Large intestine (tissue), 3 donors: Measurements from ENCODE around the gene CA5B. TPM values are rescaled to one million over a fixed set of nuclear protein-coding genes. Genes with fewer than 3 reads are reported as not detected.
A peak's percentile ranks its signal among the peaks of the same experiment; 100 is the strongest.

Experiments
- DNase-seq, 2 donors: peaks; one replicate each; pipeline versions ENCODE4 v3.0.0 to v3.0.0-alpha.2; 2013
- H3K27ac ChIP-seq: one replicate; pipeline ENCODE4 v1.5.1; 2013; ENCODE audit warnings: low read length
- H3K27me3 ChIP-seq: 2 replicates; pipeline ENCODE4 v1.6.1; 2013; ENCODE audit warnings: low read length; ENCODE audit not compliant: control insufficient read depth, insufficient read depth
- H3K36me3 ChIP-seq: 2 replicates; pipeline ENCODE4 v1.6.1; 2013; ENCODE audit warnings: low read length; ENCODE audit not compliant: control insufficient read depth, insufficient read depth
- H3K4me1 ChIP-seq: one replicate; pipeline ENCODE4 v1.6.1; 2013; ENCODE audit warnings: low read length; ENCODE audit not compliant: control insufficient read depth, insufficient read depth
- H3K4me3 ChIP-seq: one replicate; pipeline ENCODE4 v1.5.1; 2013; ENCODE audit warnings: low read length
- H3K9me3 ChIP-seq: one replicate; pipeline ENCODE4 v1.6.1; 2013; ENCODE audit warnings: mild to moderate bottlenecking, low read depth, low read length, moderate library complexity; ENCODE audit not compliant: control insufficient read depth
- WGBS: methylation state at CpG from one replicate; pipeline ENCODE4 v1.1.5; 2013; ENCODE audit warnings: low lambda C conversion rate; ENCODE audit not compliant: insufficient coverage; 5-methylcytosine and 5-hydroxymethylcytosine counted together
- polyA plus RNA-seq: library from polyadenylated mRNA; unstranded; fragments of 120-200 nt; gene quantifications from one replicate; pipeline ENCODE4 v1.2.1, GENCODE V29; 2013

Gene CA5B
- polyA plus RNA-seq, 1 donor = 3.4 TPM

DNA sequence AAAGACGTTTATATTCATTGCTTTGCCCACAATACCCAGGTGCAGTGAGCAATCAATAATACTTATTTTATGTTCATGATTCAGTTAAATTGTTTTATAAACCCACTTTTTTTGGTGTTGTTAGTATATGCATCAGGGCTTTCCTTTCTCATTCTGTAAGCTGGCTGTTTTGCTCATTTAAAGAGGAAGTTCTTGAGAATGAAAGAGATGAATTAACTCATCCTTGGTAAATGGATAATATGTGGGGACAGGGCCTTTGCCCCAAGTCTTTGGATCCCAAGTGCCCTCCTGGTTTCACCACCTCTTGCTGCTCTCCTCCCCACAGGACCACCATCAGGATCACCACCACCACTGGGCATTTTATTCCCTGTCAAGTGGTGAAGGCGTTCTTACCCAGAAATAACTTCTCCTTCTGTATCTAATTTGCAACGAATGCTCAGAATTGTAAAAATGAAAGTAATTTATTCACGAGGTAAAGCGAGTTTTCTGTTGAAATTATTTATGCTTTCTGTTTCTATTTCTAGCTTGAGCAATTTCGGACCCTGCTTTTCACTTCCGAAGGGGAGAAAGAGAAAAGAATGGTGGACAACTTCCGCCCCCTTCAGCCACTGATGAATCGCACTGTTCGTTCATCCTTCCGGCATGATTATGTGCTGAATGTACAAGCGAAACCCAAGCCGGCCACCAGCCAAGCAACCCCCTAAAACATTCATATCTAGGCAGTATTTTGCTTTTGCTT lies 44.1 kb downstream of the CA5B start:
- Histone ChIP-seq H3K27ac (no peak overlapping the region), H3K27me3 (no peaks in the 10 kb centered on the region), H3K36me3 (no peaks in the 10 kb centered on the region), H3K9me3 (no peaks in the 10 kb centered on the region), H3K4me1 (no peaks in the 10 kb centered on the region), H3K4me3 (no peak overlapping the region)
- 60% methylated on average over 2 of the region's 13 CpGs for WGBS
- DNase-seq = no peak

DNA sequence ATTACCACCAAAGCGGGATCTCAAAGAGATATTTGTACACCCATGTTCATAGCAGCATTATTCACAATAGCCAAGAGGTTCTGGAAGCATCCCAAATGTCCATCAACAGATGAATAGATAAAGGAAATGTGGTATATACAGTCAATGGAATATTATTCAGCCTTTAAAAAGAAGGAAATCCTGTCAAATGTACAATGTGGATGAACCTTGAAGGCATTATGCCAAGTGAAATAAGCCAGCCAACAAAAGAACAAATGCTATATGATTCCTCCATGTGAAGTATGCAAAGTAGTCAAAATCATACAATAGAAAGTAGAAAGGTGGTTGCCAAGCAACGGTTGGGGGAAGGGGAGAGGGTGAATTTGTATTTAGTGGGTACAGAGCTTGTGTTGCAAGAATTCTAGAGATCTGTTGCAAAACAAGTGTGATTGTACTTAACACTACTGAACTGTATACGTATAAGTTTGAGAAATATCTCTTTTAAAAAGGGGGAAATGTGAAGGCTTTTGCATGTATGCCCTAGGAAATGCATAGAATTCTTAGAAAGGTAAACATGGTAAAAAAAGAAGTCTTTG lies 47.2 kb downstream of the CA5B start:
- Histone ChIP-seq H3K27ac (no peak overlapping the region), H3K4me1 (peaks cover 4% of the 10 kb centered on the region), H3K36me3 (no peaks in the 10 kb centered on the region), H3K4me3 (no peak overlapping the region), H3K9me3 (no peaks in the 10 kb centered on the region), H3K27me3 (no peaks in the 10 kb centered on the region)
- DNase-seq = no peak
- WGBS = no CpG with 5 or more reads among the region's 3 CpGs

DNA sequence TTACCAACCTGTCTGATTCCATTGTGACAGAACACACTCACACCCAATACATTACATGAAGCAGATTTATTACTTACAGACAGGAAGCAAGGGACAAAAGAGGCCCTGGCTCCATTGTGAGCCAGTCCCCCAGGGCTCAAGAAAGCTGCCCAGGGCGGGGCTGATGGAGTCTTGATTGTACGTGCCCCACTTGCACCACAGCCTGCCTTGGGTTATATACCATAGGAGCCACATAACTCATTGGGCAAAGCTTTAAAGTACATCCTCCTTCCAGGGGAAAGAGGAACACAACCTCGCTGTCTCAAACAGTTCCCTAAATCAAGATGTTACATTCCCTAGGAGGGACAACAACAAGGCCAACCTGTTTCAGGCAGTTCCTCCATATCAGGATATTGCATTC lies 48.8 kb downstream of the CA5B start:
- Histone ChIP-seq H3K27ac (no peak overlapping the region), H3K4me3 (no peak overlapping the region), H3K9me3 (no peaks in the 10 kb centered on the region), H3K36me3 (no peaks in the 10 kb centered on the region), H3K4me1 (peaks cover 4% of the 10 kb centered on the region), H3K27me3 (no peaks in the 10 kb centered on the region)
- no peak for DNase-seq
- no CpG with 5 or more reads among the region's 3 CpGs for WGBS

DNA sequence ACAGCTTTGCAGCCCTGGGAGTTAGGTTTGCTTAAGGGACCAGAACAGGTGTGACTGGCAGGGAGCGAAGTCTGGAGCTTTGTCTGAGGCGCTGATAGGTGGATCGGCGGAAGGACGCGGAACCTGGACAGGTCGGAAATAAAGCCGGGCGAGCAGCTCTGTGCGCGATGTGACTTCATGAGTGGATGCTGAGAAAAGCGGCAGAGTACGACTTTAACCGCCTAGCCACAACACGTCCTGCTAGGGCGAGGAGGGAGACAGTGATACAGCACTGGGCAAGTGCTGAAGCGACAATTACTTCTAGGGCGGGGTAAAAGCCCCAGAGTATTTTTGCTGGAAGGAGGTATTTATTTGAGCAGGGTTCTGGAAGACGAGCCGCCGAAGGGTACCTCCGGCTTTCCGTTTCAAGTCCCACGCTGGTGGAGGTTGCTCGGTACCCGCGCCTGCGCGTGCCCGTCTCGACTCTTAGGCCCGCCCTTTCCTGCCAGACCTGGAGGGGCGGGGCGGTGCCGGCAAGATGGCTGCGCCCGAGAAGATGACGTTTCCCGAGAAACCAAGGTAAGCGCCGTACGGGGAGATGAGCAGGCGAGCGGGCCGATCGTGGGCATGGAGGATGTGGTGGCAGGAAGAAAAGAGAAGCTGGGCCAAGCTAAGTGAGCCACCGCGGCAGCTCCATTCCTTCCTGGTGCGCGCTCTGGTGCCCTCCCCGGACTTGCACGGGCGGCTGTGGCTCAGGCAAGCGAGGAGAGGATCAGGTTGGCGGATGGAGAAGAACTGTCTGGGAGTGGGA lies 52.1 kb downstream of the CA5B start, which contains the start of gene ZRSR2:
TSS of gene ZRSR2 (plus strand) at position 506 of the 790 bp plus-strand sequence. CDS start at position 518, 12 bp downstream.
- Histone ChIP-seq H3K9me3 (no peaks in the 10 kb centered on the region), H3K36me3 (peaks cover 3% of the 10 kb centered on the region), H3K4me1 (peaks cover 4% of the 10 kb centered on the region), H3K27ac (peak within 1 kb of the TSS; percentile 91), H3K4me3 (peak within 1 kb of the TSS; percentile 89), H3K27me3 (no peaks in the 10 kb centered on the region)
- peak; percentile 83 for DNase-seq
- WGBS = no CpG with 5 or more reads among the region's 55 CpGs

DNA sequence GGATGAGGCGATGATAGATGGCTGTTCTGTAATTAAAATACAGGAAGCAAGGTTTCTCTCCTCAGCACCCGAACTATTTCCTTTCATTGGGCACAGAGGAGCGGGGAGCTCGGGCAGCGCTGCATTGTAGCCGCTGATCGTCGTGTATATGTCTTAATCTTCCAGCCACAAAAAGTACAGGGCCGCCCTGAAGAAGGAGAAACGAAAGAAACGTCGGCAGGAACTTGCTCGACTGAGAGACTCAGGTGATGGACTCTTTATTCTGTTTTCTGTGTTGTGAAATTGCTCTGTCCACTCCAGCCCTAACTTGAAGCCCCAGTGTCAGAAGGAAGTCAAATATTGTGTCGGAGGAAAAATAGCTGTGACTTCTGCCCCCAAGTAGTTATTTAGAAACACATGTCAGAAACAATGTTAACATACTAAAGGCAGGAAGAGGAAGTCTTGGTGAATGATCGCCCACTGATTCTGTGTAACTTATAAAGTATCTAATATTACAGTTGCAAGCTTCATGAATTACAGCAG lies 52.8 kb downstream of the CA5B start:
- Histone ChIP-seq H3K27ac (peak overlapping the region; percentile 91), H3K27me3 (no peaks in the 10 kb centered on the region), H3K4me1 (peaks cover 4% of the 10 kb centered on the region), H3K9me3 (no peaks in the 10 kb centered on the region), H3K4me3 (peak overlapping the region; percentile 89), H3K36me3 (peaks cover 3% of the 10 kb centered on the region)
- peak; percentile 7 to 53 for DNase-seq
- WGBS = no CpG with 5 or more reads among the region's 15 CpGs

DNA sequence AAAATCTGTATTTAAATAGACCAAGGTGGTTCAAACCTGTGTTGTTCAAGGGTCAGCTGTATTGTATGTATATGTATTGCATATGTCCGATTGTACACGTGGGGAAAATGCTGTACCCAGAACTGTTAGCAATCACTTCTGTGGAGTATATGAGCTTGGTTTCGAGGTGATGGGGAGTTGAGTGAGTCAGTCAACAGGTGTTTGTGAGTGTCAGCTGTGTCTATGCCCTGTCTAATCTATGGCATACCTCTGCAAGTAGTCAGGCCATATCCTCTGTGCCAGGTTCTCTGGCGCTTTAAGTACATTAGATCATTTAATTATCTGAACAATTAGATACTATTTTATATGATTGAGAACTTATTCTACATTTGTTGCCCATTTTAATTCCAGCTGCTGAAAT lies 59.6 kb downstream of the CA5B start:
- Histone ChIP-seq H3K9me3 (no peaks in the 10 kb centered on the region), H3K27me3 (no peaks in the 10 kb centered on the region), H3K4me1 (no peaks in the 10 kb centered on the region), H3K36me3 (peaks cover 4% of the 10 kb centered on the region), H3K4me3 (no peak overlapping the region), H3K27ac (no peak overlapping the region)
- WGBS = no CpG with 5 or more reads among the region's 4 CpGs
- DNase-seq = no peak

DNA sequence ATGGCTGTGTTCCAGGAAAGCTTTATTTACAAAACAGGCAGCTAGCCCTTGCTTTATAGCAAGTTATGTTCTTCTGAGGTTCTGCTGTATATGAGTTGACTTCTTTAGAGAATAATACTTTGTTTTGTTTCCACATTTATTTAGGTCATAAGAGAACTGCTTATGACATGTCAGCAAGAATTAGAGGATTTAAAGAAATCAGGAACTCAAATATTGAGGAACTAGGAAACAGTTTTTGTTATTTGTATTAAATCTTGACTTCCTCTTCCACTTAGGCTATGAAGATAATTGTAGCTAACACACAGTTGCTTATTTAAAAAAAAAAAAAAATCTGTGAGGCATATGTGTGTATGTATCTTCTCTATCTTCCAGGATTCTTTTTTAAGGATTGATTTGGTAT lies 66.5 kb downstream of the CA5B start:
- no peak overlapping the region for H3K4me3 ChIP-seq
- H3K27ac ChIP-seq = no peak overlapping the region
- H3K36me3 ChIP-seq = peaks cover 6% of the 10 kb centered on the region
- H3K4me1 ChIP-seq = no peaks in the 10 kb centered on the region
- no peaks in the 10 kb centered on the region for H3K9me3 ChIP-seq
- DNase-seq = no peak
- H3K27me3 ChIP-seq = no peaks in the 10 kb centered on the region

DNA sequence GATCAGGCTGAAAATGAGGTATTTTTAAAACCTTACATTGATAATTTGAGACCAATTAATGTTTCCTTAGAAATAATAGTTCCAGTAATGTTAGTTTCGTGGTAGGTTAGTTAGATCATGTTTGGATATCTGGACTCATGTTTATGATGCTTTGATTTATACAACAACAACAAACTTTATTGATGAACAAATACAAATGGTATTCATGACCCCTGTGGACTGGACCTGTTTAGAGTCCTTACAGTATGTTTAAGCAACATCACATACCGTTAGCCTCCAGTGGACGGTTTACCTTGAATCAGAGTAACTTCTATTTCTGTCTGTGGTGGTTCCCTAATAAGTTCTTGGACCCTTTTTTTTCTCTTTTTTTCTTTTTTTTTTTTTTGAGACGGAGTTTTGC lies 70.2 kb downstream of the CA5B start:
- H3K36me3 ChIP-seq = peaks cover 17% of the 10 kb centered on the region
- no peaks in the 10 kb centered on the region for H3K9me3 ChIP-seq
- H3K27me3 ChIP-seq = no peaks in the 10 kb centered on the region
- no peaks in the 10 kb centered on the region for H3K4me1 ChIP-seq
- no CpG with 5 or more reads among the region's 4 CpGs for WGBS
- DNase-seq = no peak
- no peak overlapping the region for H3K27ac ChIP-seq
- H3K4me3 ChIP-seq = no peak overlapping the region

DNA sequence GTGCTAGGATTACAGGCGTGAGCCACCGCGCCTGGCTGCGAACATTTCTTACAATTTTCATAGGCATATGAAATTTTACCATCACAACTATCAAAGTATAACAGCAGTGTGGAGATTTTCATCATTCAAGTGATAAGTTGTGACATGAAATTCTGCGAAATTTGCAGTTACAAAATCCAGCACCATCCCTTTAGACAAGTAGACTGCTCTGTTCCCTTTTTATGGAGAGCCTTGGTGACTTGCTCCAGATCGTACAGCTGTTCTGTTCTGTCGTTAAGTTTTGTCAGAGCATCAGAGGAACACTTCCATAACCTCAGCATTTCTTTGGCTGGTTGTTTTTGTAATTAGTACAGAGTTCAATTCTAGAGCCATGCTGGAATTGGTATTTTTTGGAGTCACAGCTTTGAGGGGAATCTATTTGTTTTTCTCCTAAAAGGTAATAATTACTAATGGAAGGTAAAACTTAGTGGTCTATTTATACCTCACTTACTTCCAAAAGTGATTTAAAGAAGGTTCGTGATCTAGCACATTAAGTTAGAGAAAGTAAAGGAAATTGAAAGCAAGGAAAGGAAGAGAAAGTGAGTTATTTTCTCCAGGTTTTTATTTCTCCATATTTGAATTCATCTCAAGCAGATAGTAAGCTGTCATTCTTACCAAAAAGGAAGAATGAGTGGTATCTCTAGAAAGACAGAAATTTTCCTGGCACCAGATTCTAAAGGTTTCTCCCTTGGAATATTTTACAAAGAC lies 74.3 kb downstream of the CA5B start:
- Histone ChIP-seq H3K4me3 (no peak overlapping the region), H3K9me3 (no peaks in the 10 kb centered on the region), H3K27me3 (no peaks in the 10 kb centered on the region), H3K36me3 (peaks cover 26% of the 10 kb centered on the region), H3K4me1 (no peaks in the 10 kb centered on the region), H3K27ac (no peak overlapping the region)
- 100% methylated on average over 2 of the region's 8 CpGs for WGBS
- no peak for DNase-seq

DNA sequence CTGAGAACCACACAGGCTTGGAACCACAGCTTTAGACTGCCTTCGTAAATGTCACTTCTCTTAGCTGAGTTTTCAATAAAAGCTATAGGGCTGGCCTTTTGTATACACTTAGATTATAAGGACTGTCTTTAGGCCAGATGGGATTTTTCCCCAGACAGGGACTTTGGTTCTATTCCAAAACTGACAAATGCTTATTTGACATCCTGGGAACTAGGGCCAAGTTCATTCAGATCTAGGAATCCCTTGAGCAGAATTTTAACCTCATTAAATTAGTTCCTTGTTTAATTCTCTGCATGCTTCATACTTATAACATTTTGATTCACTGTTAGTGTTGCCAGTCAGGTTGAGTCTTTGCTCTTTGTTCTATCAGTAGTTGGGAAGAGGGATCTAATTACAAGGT lies 75.3 kb downstream of the CA5B start:
- WGBS = no CpG with 5 or more reads among the region's 1 CpG
- no peaks in the 10 kb centered on the region for H3K27me3 ChIP-seq
- no peaks in the 10 kb centered on the region for H3K4me1 ChIP-seq
- H3K27ac ChIP-seq = no peak overlapping the region
- no peak overlapping the region for H3K4me3 ChIP-seq
- peaks cover 26% of the 10 kb centered on the region for H3K36me3 ChIP-seq
- DNase-seq = no peak
- H3K9me3 ChIP-seq = no peaks in the 10 kb centered on the region
